AG10803 (cell line): ENCODE results near the gene SHISA9.

ENCODE experiments used
- DNase-seq: peaks from one replicate; pipeline ENCODE4 v3.0.0; 2010; ENCODE audit warnings: low read depth
- H3K4me3 ChIP-seq: 2 replicates; pipeline ENCODE4 v1.5.1; 2011; ENCODE audit warnings: mild to moderate bottlenecking, low read length, control low read depth
- TF ChIP-seq, protein P1 (sequence below): conservative IDR thresholded peaks from 2 replicates; pipeline ENCODE4 v1.5.1; 2011; ENCODE audit warnings: mild to moderate bottlenecking, low read length, control low read depth, inconsistent platforms

Gene SHISA9

DNA sequence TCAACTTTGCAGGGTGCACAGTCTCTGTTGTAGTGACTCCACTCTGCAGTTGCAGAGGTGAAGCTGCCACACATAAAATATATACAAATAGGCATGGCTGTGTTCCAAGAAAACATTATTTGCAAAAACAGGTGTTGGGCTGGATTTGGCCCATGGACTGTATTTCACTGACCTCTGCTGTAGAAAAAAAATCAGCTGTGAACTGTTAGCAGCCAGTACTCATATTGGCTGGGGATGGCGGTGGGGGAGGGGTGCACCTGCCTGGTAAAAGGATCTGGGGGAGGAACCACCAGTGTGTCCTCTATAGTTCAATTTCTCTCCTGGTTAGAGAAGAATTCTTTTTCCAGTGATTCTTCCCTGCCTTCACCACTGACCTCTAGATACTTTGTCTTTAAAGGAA is 50.0 kb downstream of the SHISA9 start:
- no peak overlapping the region for H3K4me3 ChIP-seq
- TF ChIP-seq, protein P1, sequence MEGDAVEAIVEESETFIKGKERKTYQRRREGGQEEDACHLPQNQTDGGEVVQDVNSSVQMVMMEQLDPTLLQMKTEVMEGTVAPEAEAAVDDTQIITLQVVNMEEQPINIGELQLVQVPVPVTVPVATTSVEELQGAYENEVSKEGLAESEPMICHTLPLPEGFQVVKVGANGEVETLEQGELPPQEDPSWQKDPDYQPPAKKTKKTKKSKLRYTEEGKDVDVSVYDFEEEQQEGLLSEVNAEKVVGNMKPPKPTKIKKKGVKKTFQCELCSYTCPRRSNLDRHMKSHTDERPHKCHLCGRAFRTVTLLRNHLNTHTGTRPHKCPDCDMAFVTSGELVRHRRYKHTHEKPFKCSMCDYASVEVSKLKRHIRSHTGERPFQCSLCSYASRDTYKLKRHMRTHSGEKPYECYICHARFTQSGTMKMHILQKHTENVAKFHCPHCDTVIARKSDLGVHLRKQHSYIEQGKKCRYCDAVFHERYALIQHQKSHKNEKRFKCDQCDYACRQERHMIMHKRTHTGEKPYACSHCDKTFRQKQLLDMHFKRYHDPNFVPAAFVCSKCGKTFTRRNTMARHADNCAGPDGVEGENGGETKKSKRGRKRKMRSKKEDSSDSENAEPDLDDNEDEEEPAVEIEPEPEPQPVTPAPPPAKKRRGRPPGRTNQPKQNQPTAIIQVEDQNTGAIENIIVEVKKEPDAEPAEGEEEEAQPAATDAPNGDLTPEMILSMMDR, result no peak
- DNase-seq, result no peak

DNA sequence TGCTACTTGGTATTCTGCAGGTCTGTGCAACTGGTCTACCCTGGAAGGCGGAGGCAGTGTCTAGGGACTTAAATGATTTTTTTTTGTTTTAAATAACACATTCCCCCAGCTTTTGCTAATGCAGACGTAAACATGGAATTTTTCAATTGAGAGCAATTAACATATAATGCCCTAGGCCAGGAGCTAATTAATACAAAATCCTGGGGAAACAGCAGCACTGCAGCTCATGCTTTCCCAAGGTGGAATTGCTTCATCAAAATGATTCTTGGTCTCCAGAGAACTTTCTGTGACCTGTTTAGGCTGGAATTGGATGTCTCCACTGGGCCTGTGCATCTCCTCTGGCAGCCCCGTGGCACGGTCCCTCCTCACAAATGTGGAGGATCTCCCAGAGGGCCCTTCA is 50.6 kb downstream of the SHISA9 start:
- TF ChIP-seq, protein P1, result no peak
- H3K4me3 ChIP-seq, result no peak overlapping the region
- no peak for DNase-seq

DNA sequence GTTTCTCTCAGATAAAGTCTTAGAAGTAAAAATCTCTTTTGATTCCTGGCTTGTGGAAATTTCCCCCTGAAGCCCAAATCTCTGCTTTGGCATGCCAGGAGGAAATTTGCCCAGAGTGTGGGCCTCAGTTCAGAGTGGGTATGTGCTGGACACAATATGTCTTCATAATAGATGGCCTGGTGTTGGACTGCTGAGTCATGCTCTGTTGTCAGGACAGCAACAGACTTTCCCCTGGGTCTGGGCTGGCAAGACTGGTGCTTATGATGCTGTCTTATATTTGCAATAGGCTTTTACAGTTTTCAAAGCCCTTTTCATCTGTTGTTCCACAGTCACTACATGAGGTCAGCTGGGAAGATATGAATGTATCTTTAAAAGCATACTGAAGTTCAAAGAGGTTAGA is 57.0 kb downstream of the SHISA9 start:
- TF ChIP-seq, protein P1, result no peak
- no peak for DNase-seq

DNA sequence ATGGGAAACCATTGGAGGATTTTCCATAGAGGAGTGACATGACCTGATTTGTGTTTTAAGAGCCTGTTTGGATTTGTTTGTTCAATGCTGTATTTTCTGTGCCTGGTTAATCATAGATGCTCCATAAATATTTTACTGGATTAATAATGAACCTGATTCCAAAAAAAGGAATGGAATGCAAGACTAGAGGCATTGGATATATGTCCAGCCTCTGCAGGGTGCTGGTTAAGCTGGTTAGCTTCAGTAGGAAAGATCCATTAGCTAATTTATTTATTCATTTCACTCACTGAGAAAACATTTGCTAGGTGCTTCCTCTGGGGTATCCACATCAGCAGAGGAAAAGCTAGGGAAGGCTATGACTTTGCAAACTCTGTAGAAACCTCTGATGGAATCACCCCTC is 57.7 kb downstream of the SHISA9 start:
- no peak for DNase-seq

More for the DNA sequence above, 57.0 kb downstream of the SHISA9 start:
- no peak overlapping the region for H3K4me3 ChIP-seq

DNA sequence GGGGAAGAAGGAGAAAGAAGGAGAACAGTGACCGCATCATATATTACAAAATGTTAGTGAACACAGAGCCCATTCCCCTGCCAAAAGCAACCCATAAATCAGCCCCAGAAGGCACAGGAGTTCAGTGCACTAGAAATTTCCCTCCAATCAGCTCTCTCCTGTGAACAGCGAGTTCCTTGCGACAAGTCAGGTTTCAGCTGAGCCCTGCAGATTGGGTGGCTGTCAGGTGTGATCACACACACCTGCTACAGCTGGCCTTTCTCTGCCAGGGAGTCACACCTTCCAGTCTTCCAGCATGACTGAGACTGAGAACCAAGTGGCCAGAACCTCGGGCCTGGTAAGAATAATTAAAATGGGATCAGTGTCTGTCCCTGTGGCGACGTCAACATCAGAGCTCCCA is 60.2 kb downstream of the SHISA9 start:
- DNase-seq, result no peak
- H3K4me3 ChIP-seq, result no peak overlapping the region
- TF ChIP-seq, protein P1, result no peak

More for the DNA sequence above, 57.7 kb downstream of the SHISA9 start:
- TF ChIP-seq, protein P1, result no peak
- no peak overlapping the region for H3K4me3 ChIP-seq

DNA sequence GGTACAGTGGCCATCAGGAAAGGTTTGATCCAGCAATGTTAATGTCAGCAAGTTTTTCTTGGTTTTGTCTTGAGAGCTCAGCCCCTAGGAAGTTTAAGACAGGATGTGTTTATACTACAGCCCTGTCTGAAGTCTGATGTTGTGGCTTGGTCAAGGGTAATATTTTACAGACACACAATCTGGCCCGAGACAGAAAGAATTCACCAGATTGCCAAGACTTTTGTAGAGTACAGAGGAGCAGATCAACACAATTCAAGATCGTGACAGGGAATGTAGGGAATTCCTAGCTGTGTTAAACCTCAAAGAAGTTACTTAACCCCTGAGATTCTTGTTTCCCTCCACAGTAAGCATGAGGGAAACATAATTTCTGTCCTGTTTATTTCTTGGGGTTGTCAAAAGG is 63.1 kb downstream of the SHISA9 start:
- TF ChIP-seq, protein P1, result no peak
- no peak overlapping the region for H3K4me3 ChIP-seq
- peak; percentile 33 for DNase-seq

DNA sequence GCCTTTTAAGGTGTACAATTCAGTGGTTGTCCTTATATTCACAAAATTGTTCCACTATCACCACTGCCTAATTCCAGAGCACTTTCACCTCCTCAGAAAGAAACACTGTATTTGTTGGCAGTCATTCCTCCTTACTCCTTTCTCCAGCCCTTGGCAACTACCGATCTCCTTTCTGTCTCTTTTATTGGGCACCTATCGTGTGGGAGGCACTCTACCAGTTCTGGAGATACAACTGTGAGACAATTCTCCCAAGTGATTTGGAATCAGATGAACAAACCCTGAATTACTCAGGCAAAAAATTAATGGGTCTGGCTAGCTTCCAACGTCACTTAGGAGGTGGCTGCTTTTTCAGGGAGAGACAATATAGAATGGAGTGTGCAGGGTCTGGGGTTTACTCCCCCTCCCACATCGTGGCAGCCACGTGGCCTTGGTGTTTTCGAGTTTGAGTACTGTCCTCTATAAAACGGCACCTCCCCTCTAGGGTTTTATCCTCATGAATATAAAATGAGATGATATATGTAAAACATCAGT is 63.9 kb downstream of the SHISA9 start:
- TF ChIP-seq, protein P1, result no peak
- no peak for DNase-seq
- no peak overlapping the region for H3K4me3 ChIP-seq
